ENCODE measurements around the gene ZYG11B.
"Not testable (repeated sequence)": the region's sequence is repeated elsewhere in the genome, so short reads cannot be mapped to it uniquely, and the experiment has no call there.

The ZYG11B gene

GRCh38 chr1:52759908-52760307 is 33.7 kb downstream of the ZYG11B start:
- DNase-seq: no peak

- no peak for DNase-seq
Measured at GRCh38 chr1:52767596-52768280, 41.5 kb downstream of the ZYG11B start.

- no peak for DNase-seq
Measured at GRCh38 chr1:52769346-52770033, 43.2 kb downstream of the ZYG11B start.

- DNase-seq: no peak
Measured at GRCh38 chr1:52771384-52771783, 45.1 kb downstream of the ZYG11B start.

- DNase-seq: no peak
Measured at GRCh38 chr1:52786148-52786547, 59.9 kb downstream of the ZYG11B start.

GRCh38 chr1:52790429-52790828 is 64.2 kb downstream of the ZYG11B start:
- not testable (repeated sequence) for DNase-seq

GRCh38 chr1:52792036-52792435 is 65.8 kb downstream of the ZYG11B start:
- no peak for DNase-seq

- not testable (repeated sequence) for DNase-seq
Measured at GRCh38 chr1:52793717-52794116, 67.5 kb downstream of the ZYG11B start.

- no peak for DNase-seq
Measured at GRCh38 chr1:52795464-52795863, 69.2 kb downstream of the ZYG11B start.

GRCh38 chr1:52798331-52798730 is 72.1 kb downstream of the ZYG11B start:
- no peak for DNase-seq

GRCh38 chr1:52801011-52801410 is 74.8 kb downstream of the ZYG11B start:
- DNase-seq: no peak

- DNase-seq: not testable (repeated sequence)
Measured at GRCh38 chr1:52804083-52804482, 77.8 kb downstream of the ZYG11B start.

GRCh38 chr1:52814465-52814864 is 88.2 kb downstream of the ZYG11B start:
- no peak for DNase-seq

- DNase-seq: not testable (repeated sequence)
Measured at GRCh38 chr1:52820830-52821229, 94.6 kb downstream of the ZYG11B start.

GRCh38 chr1:52825868-52826267 is 99.6 kb downstream of the ZYG11B start:
- no peak for DNase-seq

GRCh38 chr1:52834798-52835197 is 108.5 kb downstream of the ZYG11B start:
- DNase-seq: no peak

- DNase-seq: no peak
Measured at GRCh38 chr1:52836035-52836434, 109.8 kb downstream of the ZYG11B start.

- DNase-seq: not testable (repeated sequence)
Measured at GRCh38 chr1:52839175-52839574, 112.9 kb downstream of the ZYG11B start.

GRCh38 chr1:52842643-52843310 is 116.5 kb downstream of the ZYG11B start, which contains the start of gene ZYG11A:
ZYG11A (plus strand) TSS chr1:52842760; CDS start chr1:52842884, 124 bp downstream.
- DNase-seq: peak; percentile 11 to 54

- DNase-seq: not testable (repeated sequence)
Measured at GRCh38 chr1:52845119-52845518, 118.9 kb downstream of the ZYG11B start.

GRCh38 chr1:52848423-52848822 is 122.2 kb downstream of the ZYG11B start:
- no peak for DNase-seq

GRCh38 chr1:52850951-52851350 is 124.7 kb downstream of the ZYG11B start:
- no peak for DNase-seq

GRCh38 chr1:52852854-52853253 is 126.6 kb downstream of the ZYG11B start:
- DNase-seq: no peak

GRCh38 chr1:52855584-52855983 is 129.3 kb downstream of the ZYG11B start:
- no peak for DNase-seq

Data from NCI-H187 (cell line).